Amygdala (tissue), 56 donors: ENCODE data around the gene BST1.
A peak's percentile ranks its signal among the peaks of the same experiment; 100 is the strongest.
"Not testable (repeated sequence)": the region's sequence is repeated elsewhere in the genome, so short reads cannot be mapped to it uniquely, and the experiment has no call there.

Source experiments
- DNase-seq, 56 donors: peaks; one replicate each; lab custom pipeline; 2025; lab: John Stamatoyannopoulos, UW

Gene BST1

DNA sequence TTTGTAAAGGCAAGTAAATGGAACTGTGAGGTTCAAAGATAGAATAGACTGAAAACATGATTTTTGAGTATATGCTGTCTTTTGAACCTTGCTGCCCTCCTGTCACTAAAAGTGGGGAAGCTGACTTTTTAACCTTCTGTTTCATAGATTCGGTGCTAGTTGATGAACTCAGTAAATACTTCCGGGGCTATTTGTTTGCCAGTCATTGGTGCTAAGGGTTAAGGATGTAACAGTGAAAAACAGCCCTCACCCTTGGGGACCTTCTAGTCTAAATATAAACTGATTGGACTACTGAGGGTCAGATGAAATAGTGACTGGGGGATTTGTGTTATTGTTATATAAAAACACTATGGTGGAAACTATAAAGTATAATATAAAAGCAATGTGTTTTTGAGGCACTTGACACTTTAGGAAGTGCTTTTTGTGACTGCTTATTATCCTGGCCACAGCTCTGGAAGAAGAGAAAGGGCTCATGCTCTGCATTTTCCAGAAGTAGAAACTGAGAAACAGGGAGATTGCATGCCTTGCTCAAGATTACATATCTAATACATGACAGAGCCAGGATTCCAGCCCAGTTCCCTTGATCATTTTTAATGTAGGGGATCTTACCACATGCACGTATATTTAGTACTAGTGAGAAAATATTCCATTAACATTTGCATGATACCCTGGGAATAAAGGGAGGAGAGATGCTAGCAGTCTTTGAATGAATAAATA lies 3.9 kb downstream of the BST1 start:
- DNase-seq, result no peak

DNA sequence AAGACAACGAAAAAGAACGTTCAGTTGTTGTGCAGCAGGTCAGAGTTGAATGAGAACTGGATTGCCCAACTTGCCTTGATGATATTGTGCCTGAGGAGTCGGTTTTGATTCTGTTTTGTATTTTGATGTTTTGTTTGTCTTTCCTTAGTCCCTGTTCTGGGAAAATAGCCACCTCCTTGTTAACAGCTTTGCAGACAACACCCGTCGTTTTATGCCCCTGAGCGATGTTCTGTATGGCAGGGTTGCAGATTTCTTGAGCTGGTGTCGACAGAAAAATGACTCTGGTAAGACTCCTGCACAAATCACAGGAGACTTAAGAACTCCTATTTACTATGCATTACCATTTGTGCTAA lies 4.5 kb downstream of the BST1 start:
- no peak for DNase-seq

DNA sequence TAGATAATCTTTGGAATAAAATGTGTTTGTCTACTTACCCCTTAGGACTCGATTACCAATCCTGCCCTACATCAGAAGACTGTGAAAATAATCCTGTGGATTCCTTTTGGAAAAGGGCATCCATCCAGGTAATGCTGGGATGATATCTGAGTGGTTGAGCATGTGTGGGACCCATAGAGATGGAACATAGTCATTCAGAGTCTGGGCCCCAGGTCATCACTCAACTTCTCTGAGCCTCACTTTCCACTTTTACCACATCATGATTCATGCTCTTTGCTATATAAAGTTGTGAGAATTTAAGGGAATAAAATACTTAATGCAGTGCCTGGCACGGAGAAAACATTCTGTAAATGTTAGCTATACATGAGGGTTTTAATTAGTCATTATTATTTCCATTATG lies 8.9 kb downstream of the BST1 start:
- no peak for DNase-seq

DNA sequence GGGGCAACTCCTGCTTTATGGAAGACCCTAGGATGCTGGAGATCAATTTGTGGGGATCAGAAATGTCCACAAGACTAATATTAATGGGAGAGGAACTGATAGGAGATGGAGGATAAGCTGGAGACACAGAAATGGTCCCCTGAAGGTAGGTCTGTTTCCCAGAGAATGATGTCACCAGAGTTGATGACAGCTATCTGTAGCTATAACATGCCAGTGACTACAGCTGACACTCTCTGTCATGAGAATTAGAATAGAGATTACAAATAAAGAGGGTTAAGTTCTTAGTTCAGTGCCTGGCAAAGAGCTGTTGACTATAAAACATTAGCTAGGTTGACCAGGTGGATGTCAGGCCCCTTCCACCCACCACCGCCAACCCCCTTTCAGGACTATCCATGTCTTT lies 9.3 kb downstream of the BST1 start:
- DNase-seq, result no peak

DNA sequence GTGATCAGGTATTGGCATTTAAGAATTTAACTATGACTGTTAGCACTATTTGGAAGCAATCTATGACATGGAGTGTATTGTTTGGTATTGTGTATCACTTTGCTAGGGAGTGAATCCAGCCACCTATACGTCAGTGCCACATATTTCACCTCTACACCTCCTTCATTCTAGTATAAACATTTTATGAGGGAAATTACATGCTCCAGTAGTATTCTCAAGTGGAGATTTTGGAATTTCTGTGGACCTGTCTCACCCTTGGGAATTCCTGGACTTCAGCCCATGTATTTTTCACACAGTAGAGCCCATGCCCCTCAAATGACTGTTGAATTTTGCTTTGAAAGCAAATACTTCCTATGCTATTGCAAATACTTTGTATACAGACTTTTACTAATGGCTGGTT lies 11.3 kb downstream of the BST1 start:
- DNase-seq, result no peak

DNA sequence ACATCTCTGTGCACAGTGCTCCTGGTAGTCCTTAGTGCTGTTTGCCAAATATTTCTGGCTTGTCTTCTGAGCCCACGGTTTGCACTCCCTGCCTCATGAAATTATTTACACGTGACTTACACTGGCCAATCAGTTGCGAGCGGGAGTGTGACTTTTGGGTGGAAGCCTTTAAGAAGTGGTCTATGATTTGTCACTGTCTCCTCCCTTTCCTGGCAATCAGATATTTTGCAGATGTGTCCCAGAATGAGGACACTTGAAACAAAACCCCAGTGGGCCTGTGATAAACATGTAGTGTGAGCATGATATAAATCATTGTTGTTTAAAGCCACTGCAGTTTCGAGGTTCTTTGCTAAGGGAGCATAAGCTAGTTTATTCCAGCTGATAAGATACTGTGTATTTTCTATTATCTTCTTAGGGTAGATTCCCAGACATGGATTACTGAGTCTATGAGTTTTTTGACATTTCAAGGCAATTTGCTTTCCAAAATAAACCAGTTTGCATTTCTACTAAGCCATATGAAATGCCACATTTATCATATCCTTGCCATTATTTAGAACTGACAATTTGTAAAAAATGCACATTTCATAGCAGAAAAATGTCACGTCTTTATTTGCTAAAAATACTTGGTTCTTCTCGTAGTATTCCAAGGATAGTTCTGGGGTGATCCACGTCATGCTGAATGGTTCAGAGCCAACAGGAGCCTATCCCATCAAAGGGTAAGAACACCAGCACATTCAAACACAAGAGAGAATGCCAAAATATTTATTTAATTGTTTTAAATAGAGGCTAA lies 12.0 kb downstream of the BST1 start:
- DNase-seq, result no peak

DNA sequence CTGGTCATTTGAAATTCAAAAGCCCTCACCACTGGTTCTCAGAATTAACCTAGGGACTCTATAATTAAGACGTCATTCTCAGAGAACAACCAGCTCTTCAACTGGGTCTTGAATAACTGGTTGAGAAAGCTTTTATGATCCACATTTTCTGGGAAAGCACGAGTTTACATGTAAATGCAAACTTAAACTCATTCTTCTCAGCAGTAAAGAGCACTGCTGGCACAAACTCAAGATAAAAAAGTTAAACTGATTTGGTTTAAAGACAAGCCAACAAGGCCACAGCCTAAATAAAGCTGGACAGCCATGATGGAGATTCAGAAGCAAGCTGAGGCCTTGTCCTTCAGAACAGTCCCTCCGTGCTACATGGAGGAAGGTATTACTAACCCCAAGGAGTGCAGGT lies 13.2 kb downstream of the BST1 start:
- DNase-seq, result no peak

DNA sequence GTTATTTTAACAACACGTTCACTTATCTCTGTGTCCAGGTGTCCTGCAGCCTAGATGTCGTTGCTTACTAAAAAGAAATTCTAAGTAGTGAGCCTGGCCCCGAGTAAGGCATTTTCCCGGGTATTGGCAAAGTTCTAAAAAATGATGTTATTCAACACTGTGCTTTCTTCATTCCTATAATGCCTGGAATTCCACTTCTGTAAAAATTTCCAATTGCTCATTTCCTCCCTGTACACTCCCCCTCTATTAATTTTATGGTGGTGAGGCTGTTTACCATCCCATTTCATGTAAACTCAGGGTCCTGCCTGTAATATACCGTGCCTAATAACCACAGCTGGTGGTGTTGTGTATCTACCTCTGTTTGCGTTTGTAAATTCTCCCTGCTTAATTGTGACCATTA lies 14.2 kb downstream of the BST1 start:
- DNase-seq, result no peak

DNA sequence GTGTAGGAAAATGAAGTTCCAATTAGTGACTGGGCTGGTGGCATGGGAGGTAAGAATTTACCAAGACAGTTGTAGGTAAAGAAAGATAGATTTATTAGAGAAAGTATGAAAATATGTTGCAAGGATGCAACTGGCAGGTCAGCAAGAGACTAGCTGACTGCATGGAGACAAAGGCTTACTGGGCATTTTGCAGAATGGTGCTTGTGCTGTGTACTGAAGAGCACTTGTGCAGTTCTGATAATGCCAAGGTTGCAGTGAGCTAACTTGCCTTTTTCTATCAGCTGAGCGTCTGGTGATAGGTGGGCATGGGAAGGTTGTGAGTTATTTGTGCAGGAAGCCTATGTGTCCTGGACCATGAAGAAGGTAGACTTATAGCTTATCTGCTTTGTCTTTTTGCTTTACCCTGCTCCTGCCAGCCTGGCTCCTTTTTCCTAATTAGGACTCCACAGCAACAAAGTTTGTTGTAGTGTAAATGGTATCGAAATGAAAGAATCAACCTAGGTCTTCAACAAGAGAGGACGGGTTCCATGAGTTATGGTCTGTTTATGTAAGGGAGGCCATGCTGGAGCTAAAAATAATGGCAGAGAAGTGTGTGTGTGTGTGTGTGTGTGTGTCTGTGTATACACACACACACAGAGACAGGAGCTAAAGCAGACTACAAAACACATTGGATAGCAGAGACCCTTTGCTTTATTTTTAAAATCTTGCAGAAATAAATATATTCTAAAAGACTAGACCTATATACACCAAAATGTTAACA lies 15.0 kb downstream of the BST1 start:
- no peak for DNase-seq

DNA sequence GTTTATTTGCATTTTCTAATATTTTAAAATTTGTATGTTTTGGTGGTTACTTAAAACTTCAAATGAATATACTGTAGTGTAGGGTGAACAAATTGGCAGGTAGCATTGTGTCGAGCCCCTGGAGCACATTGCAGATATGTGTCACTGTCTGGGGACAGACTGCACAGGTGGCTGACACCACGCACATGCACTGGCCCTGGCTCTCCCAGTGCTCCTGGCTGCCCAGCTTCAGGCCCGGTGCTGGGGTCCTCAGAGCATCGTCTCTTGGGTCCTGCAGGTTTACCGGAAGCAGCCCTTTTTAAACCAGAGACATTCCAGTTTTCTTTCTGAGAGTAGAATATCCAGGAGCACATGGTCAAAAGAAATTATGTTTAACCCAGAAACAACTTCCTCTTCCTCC lies 15.6 kb downstream of the BST1 start:
- no peak for DNase-seq

DNA sequence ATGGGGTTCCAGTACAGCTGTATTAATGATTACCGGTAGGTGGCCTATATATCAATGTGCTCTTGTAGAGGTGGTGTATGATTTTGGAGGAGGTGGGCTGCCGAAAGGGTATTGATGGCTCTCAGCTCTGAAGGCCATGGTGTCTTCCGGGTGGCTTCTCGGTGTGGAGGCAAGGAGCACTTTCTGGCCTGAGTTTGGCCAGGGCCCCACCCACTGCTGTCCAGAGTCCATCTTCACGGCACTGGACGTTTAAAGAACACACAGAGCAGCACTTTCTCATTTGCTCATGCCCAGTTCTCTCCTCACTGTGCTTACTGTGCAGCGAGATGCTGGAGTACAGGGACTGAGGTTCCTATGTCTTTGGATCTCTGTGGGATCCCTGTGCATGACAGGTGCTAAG lies 16.1 kb downstream of the BST1 start:
- no peak for DNase-seq

DNA sequence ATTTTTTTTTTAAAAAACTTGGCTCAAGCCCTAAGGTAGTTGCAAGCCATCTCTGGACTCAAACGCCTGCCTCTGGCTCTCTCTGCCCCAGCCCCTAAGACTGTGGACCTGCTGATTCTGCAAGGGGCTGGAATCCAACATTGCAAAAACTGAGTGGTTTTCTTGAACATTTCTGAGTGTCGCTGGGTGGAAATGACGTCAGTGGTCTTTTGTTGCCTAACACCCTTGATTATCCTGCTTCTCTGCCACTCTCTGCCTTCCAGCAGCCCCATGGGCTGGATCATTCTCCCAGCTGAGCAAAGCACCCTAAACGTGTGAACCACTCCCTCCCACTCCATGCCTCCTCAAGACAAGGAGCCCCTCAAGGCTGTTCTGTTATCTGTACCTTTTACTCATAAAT lies 16.6 kb downstream of the BST1 start:
- no peak for DNase-seq

DNA sequence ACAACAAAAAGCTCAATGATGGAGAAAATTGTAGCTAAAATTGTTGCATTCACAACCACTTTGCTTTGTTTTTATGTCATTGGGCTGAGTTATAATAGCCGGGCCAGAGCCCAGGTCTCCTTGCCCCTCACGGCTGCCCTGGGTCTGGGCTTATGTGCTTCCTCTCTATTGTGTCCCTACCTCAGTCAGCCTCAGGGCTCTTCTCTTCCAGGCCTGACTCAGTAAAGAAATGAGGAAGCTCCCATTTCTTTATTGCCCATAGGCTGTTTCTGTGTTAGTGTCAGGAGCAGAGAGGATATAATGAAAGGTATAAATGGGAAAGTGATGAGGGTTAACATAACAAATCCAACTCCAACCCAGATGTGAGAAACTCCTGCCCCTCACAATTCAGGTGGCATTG lies 18.0 kb downstream of the BST1 start:
- DNase-seq, result no peak

DNA sequence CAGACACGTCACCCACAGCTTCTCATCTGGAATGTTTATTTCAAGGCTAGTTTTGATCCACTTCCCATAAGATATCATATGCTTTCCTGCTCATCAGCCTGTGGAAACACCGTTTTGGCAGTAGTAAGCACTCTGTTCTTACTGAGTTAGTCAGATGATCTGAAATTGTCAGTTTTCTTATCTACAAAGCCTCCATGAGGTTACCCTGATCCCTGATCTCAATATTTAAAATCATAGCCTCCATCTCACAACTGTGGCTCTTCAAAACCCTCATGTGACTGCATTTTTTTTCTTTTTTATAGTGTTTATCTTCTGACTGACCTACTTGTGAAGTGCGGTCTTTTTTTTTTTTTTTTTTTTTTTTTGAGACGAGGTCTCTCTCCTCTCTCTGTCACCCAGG lies 22.7 kb downstream of the BST1 start:
- no peak for DNase-seq

DNA sequence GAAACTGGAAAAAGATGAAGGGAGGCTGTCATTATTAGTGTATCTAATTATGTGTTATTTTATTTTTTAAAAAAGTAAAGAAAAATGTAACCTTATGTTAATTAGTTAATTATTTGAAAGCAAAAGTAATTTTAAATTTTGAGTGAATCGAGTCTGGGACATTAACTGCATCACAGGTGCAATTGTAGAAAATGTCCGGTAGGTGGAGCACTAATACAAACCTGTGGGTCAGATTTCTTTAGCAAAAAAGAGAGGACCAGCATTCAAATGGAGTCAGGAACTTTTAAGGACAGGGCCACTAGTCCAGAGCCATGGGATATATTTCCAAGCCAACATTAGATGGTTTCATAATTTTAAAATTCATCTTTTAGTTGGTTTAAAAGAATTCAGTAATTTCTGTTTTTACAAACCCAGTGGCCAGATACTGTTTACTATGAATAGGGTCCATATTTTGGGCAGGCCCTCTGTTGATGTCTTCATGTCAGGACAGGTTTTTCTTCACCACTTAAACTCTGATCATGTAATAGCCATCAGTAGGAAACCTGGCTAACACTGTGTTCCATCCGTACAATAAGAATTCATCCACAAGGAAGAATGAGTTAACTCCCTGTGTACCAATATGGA lies 27.2 kb downstream of the BST1 start:
- DNase-seq, result peak in 5 of 56 donors; percentile 10 to 49 (median 14)

DNA sequence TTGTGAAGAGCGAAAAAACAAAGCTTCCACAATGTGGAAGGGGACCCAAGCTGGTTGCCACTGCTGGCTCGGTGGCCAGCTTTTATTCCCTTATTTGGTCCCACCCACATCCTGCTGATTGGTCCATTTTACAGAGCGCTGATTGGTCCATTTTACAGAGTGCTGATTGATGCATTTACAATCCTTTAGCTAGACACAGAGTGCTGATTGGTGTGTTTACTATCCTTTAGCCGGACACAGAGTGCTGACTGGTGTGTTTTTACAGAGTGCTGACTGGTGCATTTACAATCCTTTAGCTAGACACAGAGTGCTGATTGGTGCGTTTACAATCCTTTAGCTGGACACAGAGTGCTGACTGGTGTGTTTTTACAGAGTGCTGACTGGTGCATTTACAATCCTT lies 30.2 kb downstream of the BST1 start:
- DNase-seq, result not testable (repeated sequence)

DNA sequence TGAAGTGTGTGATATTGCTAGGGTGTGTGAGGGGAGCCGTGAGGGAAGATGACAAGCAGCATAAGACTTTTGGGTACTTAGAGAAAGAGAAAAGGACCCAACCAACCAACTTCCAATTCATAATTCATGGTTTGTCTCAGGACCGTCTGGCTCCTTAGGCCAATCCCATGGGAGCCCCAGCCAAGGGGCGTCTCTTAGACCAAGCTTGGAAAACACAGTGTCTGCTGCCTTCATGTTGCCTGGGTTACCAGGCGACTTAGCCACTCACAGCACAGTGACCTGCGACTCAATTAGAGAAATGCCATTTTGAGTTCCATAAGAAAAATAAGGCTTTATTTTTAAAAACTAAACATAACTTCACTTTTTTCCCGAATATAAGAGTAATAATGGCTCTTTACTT lies 32.7 kb downstream of the BST1 start:
- peak in 8 of 56 donors; percentile 2 to 28 (median 15) for DNase-seq

DNA sequence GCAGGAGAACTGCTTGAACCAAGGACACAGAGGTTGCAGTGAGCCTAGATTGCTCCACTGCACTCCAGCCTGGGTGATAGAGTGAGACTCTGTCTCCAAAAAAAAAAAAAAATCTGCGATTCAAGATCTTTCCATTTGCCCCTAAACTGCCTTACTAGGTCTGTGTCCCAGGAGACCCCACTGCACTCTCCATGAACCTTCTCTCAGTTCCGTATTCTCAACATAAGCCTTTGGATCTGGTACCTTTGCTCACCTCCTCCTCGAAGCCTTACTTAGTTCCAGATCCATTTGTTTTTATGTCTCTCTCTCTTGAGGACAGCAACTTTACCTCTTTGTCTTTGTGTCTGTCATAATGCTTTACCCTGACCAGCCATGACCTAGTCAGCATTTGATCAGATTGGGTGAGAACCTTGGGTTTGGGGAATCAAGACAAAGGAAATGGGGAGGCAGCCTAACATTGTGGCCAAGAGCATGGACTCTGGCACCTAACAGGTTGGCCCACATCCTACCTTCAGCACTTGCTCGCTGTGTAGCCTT lies 33.7 kb downstream of the BST1 start:
- DNase-seq, result no peak

DNA sequence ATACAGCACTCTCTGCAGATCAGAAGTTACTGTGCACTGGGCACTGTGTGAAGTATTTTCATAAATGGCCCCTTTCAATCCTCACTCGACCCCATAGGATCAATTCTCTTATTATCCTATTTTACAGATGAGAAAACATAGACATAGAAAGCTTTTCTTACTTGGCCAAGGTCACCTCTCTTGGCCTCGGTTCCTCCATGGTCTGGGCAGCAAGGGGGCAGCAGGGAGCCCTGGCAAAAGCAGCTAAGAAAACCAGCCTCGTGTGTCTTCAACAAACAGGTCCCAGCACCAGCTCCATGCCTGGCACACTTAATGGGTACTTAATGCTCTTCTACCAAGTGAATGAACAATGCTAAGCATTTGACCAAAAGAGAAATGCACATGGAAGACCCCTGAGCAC lies 34.4 kb downstream of the BST1 start:
- DNase-seq, result peak in 1 of 56 donors; percentile 9

DNA sequence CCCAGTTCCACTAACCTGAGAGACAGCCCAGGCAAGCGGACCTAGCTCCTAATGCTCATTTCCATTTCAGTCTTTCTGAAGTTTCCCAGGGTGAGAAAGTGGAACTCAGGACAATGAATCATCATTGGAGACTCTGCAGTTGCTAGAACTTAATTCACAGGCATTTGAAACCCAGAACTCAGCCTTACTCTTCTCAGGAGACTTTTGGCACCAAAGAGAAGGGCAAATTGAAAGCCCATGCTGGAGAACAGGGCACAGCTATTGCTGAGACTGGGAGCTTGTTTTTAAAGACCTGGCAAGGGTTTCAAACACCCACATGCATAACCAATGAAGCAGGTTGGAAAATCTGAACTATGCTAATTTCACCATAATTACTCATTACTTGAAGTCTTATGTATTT lies 36.0 kb downstream of the BST1 start:
- DNase-seq, result peak in 8 of 56 donors; percentile 3 to 36 (median 14)
